ENCODE results near the gene HSP90AA1. TPM values are rescaled to one million over a fixed set of nuclear protein-coding genes. Genes with fewer than 3 reads are reported as not detected.

HSP90AA1 gene
- total and polyA plus RNA-seq, 2 donors (not counting 1 experiment from before 2014, with no cell fraction given), result 190 to 222 TPM

DNA sequence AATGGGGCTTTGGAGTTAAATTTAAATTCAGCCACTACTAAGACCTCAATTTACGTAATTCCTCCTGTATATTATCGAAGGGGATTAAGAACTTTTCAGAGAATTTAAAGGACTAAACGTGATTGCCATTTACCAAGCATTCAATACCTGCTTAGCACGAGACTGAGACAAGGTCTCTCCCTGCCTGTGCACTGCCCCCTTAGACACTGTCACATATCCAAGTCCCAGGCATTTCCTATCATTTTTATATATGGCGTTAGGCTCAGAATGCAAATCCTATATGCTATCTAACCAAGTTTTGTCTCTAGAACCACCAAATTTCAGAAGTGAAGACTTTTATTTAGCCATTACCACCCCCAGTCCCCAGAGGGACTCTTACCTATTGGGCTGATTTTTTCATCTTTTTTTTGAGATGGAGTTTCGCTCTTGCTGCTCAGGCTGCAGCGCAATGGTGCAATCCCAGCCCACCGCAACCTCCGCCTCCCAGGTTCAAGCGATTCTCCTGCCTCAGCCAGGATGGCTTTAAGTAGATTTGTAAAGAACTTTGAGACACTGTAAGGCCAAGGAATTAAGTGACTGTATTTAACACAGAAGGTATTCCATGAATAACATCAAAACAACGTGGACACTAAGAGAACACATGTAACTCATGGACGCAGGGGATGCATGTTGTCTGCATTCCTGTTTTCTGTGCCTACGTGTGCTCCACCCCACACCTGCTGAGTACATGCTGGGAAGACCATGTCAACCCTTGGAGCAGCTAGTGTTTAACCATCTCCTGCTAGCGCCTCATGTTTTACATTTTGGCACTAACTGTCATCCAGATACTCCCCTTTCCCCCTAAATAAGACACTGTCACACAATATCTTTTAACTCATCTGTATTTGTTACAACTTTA is 6.4 kb downstream of the HSP90AA1 start:
- H3K9me3 ChIP-seq (ENCODE audit: control extremely low read depth in 1 of 3, control insufficient read depth in 2 of 3, insufficient read depth in 1 of 3, low read length in 2 of 3), result no peaks in the 10 kb centered on the region
- 72% methylated on average over 8 of the region's 14 CpGs for WGBS (ENCODE audit: insufficient coverage)
- Mint-ChIP-seq H3K27me3 (no peaks in the 10 kb centered on the region), H3K9me3 (ENCODE audit: insufficient read depth) (no peaks in the 10 kb centered on the region), H3K4me3 (no peak overlapping the region), H3K27ac (no peak overlapping the region), H3K4me1 (peaks cover 30% of the 10 kb centered on the region)
- H3K36me3 ChIP-seq (replicated peaks in 1 of 2; ENCODE audit: control extremely low read depth in 1 of 2, control insufficient read depth in 1 of 2, extremely low read depth in 1 of 2, insufficient read depth in 2 of 2, low read length in 1 of 2), result peaks cover 4 to 66% of the 10 kb centered on the region in 2 experiments
- TF ChIP-seq EZH2 (IDR thresholded peaks at IDR 0.05; ENCODE audit: borderline replicate concordance, insufficient read depth, low read depth, low read length, poor library complexity, severe bottlenecking), result no peak
- TF ChIP-seq, protein P1, sequence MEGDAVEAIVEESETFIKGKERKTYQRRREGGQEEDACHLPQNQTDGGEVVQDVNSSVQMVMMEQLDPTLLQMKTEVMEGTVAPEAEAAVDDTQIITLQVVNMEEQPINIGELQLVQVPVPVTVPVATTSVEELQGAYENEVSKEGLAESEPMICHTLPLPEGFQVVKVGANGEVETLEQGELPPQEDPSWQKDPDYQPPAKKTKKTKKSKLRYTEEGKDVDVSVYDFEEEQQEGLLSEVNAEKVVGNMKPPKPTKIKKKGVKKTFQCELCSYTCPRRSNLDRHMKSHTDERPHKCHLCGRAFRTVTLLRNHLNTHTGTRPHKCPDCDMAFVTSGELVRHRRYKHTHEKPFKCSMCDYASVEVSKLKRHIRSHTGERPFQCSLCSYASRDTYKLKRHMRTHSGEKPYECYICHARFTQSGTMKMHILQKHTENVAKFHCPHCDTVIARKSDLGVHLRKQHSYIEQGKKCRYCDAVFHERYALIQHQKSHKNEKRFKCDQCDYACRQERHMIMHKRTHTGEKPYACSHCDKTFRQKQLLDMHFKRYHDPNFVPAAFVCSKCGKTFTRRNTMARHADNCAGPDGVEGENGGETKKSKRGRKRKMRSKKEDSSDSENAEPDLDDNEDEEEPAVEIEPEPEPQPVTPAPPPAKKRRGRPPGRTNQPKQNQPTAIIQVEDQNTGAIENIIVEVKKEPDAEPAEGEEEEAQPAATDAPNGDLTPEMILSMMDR (IDR thresholded peaks at IDR 0.05), result no peak
- intact Hi-C loops (cut with micrococcal nuclease), result no loop called here
- CTCF ChIA-PET, result interaction anchor here (0.9 kb wide), 1 partner anchor 16 kb away, joined by 5 read pairs; no protein-coding TSS in a partner anchor
- no peak overlapping the region for H3K4me2 ChIP-seq (replicated peaks; ENCODE audit: low read depth, low read length, poor library complexity, severe bottlenecking)
- no peaks in the 10 kb centered on the region for H3K27me3 ChIP-seq (replicated peaks in 1 of 4; ENCODE audit: control extremely low read depth in 1 of 4, control insufficient read depth in 3 of 4, insufficient read depth in 4 of 4, low read length in 3 of 4)
- H3K4me3 ChIP-seq (ENCODE audit: control extremely low read depth in 1 of 5, extremely low read depth in 1 of 5, insufficient read depth in 1 of 5, low read depth in 2 of 5, low read length in 4 of 5), result no peak overlapping the region
- POLR2A ChIA-PET, result no interaction called here
- ATAC-seq (ENCODE audit: low read depth) (no peak), DNase-seq (no peak)
- H3K4me1 ChIP-seq (ENCODE audit: control insufficient read depth in 2 of 2, insufficient read depth in 2 of 2, low read length in 2 of 2), result peaks cover 2 to 7% of the 10 kb centered on the region in 2 donors
- no peak overlapping the region for H3K9ac ChIP-seq (ENCODE audit: low read length)
- H2AFZ ChIP-seq (ENCODE audit: insufficient read depth, low read depth, low read length, poor library complexity, severe bottlenecking), result no peak overlapping the region
- no peak overlapping the region for H3K27ac ChIP-seq (ENCODE audit: low read length in 2 of 2)
- H4K20me1 ChIP-seq (ENCODE audit: control insufficient read depth, insufficient read depth, low read length, poor library complexity, severe bottlenecking), result peaks cover 17% of the 10 kb centered on the region
- peaks cover 10% of the 10 kb centered on the region for H3K79me2 ChIP-seq (ENCODE audit: control insufficient read depth, insufficient read depth, low read length)

DNA sequence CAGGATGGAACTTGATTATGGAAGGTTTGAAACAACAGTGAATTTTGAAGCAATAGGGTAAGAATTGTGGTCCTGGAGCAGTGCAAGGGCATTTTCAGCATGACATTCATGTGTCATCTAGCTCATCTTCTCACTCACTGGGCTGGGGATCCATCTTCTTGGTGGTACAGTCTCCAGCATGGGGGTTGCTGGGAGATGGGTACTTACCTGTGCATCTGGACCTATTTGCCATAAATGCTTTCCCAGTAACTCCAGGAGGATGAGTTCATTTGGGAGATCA is 7.2 kb downstream of the HSP90AA1 start:
- intact Hi-C loops (cut with micrococcal nuclease), result no loop called here
- Mint-ChIP-seq H3K4me3 (no peak overlapping the region), H3K4me1 (peaks cover 22% of the 10 kb centered on the region), H3K27me3 (no peaks in the 10 kb centered on the region), H3K9me3 (ENCODE audit: insufficient read depth) (no peaks in the 10 kb centered on the region), H3K27ac (peak overlapping the region; percentile 12)
- TF ChIP-seq, protein P1 (IDR thresholded peaks at IDR 0.05), result no peak
- no peak for TF ChIP-seq EZH2 (IDR thresholded peaks at IDR 0.05; ENCODE audit: borderline replicate concordance, insufficient read depth, low read depth, low read length, poor library complexity, severe bottlenecking)
- ChIA-PET CTCF (no interaction called here), POLR2A (no interaction called here)
- no peaks in the 10 kb centered on the region for H3K9me3 ChIP-seq (ENCODE audit: control extremely low read depth in 1 of 3, control insufficient read depth in 2 of 3, insufficient read depth in 1 of 3, low read length in 2 of 3)
- no peak overlapping the region for H3K27ac ChIP-seq (ENCODE audit: low read length in 2 of 2)
- peaks cover 3 to 58% of the 10 kb centered on the region in 2 experiments for H3K36me3 ChIP-seq (replicated peaks in 1 of 2; ENCODE audit: control extremely low read depth in 1 of 2, control insufficient read depth in 1 of 2, extremely low read depth in 1 of 2, insufficient read depth in 2 of 2, low read length in 1 of 2)
- no peak overlapping the region for H3K9ac ChIP-seq (ENCODE audit: low read length)
- DNase-seq (no peak), ATAC-seq (ENCODE audit: low read depth) (no peak)
- H3K79me2 ChIP-seq (ENCODE audit: control insufficient read depth, insufficient read depth, low read length), result peaks cover 4% of the 10 kb centered on the region
- no peak overlapping the region for H3K4me3 ChIP-seq (ENCODE audit: control extremely low read depth in 1 of 5, extremely low read depth in 1 of 5, insufficient read depth in 1 of 5, low read depth in 2 of 5, low read length in 4 of 5)
- no peak overlapping the region for H2AFZ ChIP-seq (ENCODE audit: insufficient read depth, low read depth, low read length, poor library complexity, severe bottlenecking)
- no peaks in the 10 kb centered on the region for H3K27me3 ChIP-seq (replicated peaks in 1 of 4; ENCODE audit: control extremely low read depth in 1 of 4, control insufficient read depth in 3 of 4, insufficient read depth in 4 of 4, low read length in 3 of 4)
- H3K4me1 ChIP-seq (ENCODE audit: control insufficient read depth in 2 of 2, insufficient read depth in 2 of 2, low read length in 2 of 2), result no peaks in the 10 kb centered on the region
- no peak overlapping the region for H3K4me2 ChIP-seq (replicated peaks; ENCODE audit: low read depth, low read length, poor library complexity, severe bottlenecking)
- peaks cover 16% of the 10 kb centered on the region for H4K20me1 ChIP-seq (ENCODE audit: control insufficient read depth, insufficient read depth, low read length, poor library complexity, severe bottlenecking)

Data from B cell (primary cell).